OCI-LY3 (cell line): Measurements from ENCODE around the gene HIGD1A.

Experiments
- H2AFZ ChIP-seq: fragments of 200-600, 300-600 bp; shearing (Covaris generic); 2 replicates; pipeline ENCODE4 v1.6.0; 2014; ENCODE audit warnings: antibody characterized with exemption, low read depth, low read length
- H3K27ac ChIP-seq: fragments of 200-600, 300-600 bp; sonication (generic); 2 replicates; pipeline ENCODE4 v1.5.1; 2014; ENCODE audit warnings: mild to moderate bottlenecking, low read length, moderate library complexity, mixed read lengths
- H3K27me3 ChIP-seq: fragments of 200-600, 300-600 bp; sonication (generic); 2 replicates; pipeline ENCODE4 v1.6.1; 2014; ENCODE audit warnings: low read depth, low read length, mixed read lengths
- H3K36me3 ChIP-seq: fragments of 200-600, 300-600 bp; sonication (generic); replicated peaks from 2 replicates; pipeline ENCODE3; 2014; ENCODE audit warnings: low read depth, low read length, mixed read lengths
- H3K4me1 ChIP-seq: fragments of 300-600, 200-600 bp; sonication (generic); 2 replicates; pipeline ENCODE4 v1.6.1; 2014; ENCODE audit warnings: low read length, mixed read lengths
- H3K4me2 ChIP-seq: fragments of 200-600, 300-600 bp; sonication (generic); 2 replicates; pipeline ENCODE4 v1.6.1; 2014; ENCODE audit warnings: low read length, mixed read lengths
- H3K4me3 ChIP-seq: fragments of 300-600, 200-600 bp; sonication (generic); 2 replicates; pipeline ENCODE4 v1.5.1; 2014; ENCODE audit warnings: antibody characterized with exemption, mild to moderate bottlenecking, low read length, moderate library complexity
- H3K79me2 ChIP-seq: fragments of 300-600, 200-600 bp; shearing (Covaris generic); 2 replicates; pipeline ENCODE4 v1.6.1; 2014; ENCODE audit warnings: mild to moderate bottlenecking, low read length, mixed read lengths
- H3K9ac ChIP-seq: fragments of 300-600, 200-600 bp; shearing (Covaris generic); 2 replicates; pipeline ENCODE4 v1.6.0; 2014; ENCODE audit warnings: mild to moderate bottlenecking, low read length, moderate library complexity
- H3K9me3 ChIP-seq: fragments of 200-600, 300-600 bp; shearing (Covaris generic); 2 replicates; pipeline ENCODE4 v1.6.1; 2014; ENCODE audit warnings: low read length, mixed read lengths; ENCODE audit not compliant: insufficient read depth
- H4K20me1 ChIP-seq: fragments of 200-600, 300-600 bp; sonication (generic); 2 replicates; pipeline ENCODE4 v1.6.1; 2016; ENCODE audit warnings: low read length, mixed read lengths; ENCODE audit not compliant: insufficient read depth
- CTCF ChIP-seq: fragments of 200-600, 300-600 bp; sonication (generic); IDR thresholded peaks from 2 replicates; pipeline ENCODE4 v1.5.1; 2014; ENCODE audit warnings: antibody characterized with exemption, low read length, low read depth
- EZH2phosphoT487 ChIP-seq: fragments of 200-600 bp; shearing (Covaris generic); IDR thresholded peaks from 2 replicates; pipeline ENCODE4 v1.6.1; 2018; ENCODE audit warnings: antibody characterized with exemption, mixed run types, low read depth

The HIGD1A gene

GRCh38 chr3:42802876-42803413 is 1.3 kb downstream of the HIGD1A start:
- Histone ChIP-seq H3K27me3 (no peaks in the 10 kb centered on the region), H3K4me3 (peak overlapping the region; percentile 94), H3K4me2 (peak overlapping the region; percentile 95), H3K79me2 (peaks cover 49% of the 10 kb centered on the region), H3K36me3 (peaks cover 4% of the 10 kb centered on the region), H4K20me1 (0 out of 2 replicates have a peak, but pooled peaks cover 4% of the 10 kb centered on the region), H3K9me3 (no peaks in the 10 kb centered on the region), H2AFZ (peak overlapping the region; percentile 54; the same call in 1 of the 2 replicates), H3K27ac (no peak overlapping the region), H3K9ac (peak overlapping the region; percentile 92), H3K4me1 (peaks cover 12% of the 10 kb centered on the region)
- TF ChIP-seq EZH2phosphoT487 (no peak), CTCF (no peak)

DNA sequence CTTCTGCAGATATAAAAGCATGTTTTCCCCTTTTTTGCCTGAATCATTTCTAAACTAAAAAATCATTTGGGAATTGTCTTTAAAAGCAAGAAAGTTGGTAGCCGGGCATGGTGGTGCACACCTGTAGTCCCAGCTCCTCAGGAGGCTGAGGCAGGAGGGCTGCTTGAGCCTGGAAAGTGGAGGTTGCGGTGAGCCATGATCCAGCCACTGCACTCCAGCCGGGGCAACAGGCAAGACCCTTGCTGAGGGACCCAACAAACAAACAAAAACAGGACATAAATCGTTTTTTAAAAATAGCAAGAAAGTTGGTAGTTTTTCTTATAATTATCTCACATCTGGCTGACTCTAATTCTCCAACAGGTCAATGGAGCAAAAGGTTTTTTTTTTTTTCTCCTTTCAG is 2.5 kb downstream of the HIGD1A start:
- no peak for TF ChIP-seq EZH2phosphoT487
- TF ChIP-seq CTCF, result no peak
- Histone ChIP-seq H3K9ac (no peak overlapping the region), H2AFZ (no peak overlapping the region), H4K20me1 (0 out of 2 replicates have a peak, but pooled peaks cover 4% of the 10 kb centered on the region), H3K4me2 (no peak overlapping the region), H3K4me3 (no peak overlapping the region), H3K36me3 (peaks cover 4% of the 10 kb centered on the region), H3K27ac (no peak overlapping the region), H3K4me1 (peaks cover 12% of the 10 kb centered on the region), H3K79me2 (peaks cover 49% of the 10 kb centered on the region), H3K27me3 (no peaks in the 10 kb centered on the region), H3K9me3 (no peaks in the 10 kb centered on the region)

- H3K9ac ChIP-seq, result no peak overlapping the region
Observed at GRCh38 chr3:42801048-42801620, 3.2 kb downstream of the HIGD1A start.

More at GRCh38 chr3:42801048-42801620, 3.2 kb downstream of the HIGD1A start:
- H3K4me3 ChIP-seq, result no peak overlapping the region
- peaks cover 4% of the 10 kb centered on the region for H3K36me3 ChIP-seq
- no peak for TF ChIP-seq EZH2phosphoT487
- TF ChIP-seq CTCF, result no peak
- no peaks in the 10 kb centered on the region for H3K9me3 ChIP-seq
- H3K27ac ChIP-seq, result no peak overlapping the region
- peaks cover 52% of the 10 kb centered on the region for H3K79me2 ChIP-seq
- no peak overlapping the region for H3K4me2 ChIP-seq
- H3K27me3 ChIP-seq, result no peaks in the 10 kb centered on the region
- no peak overlapping the region for H2AFZ ChIP-seq
- peaks cover 12% of the 10 kb centered on the region for H3K4me1 ChIP-seq
- H4K20me1 ChIP-seq, result 0 out of 2 replicates have a peak, but pooled peaks cover 4% of the 10 kb centered on the region
